Panc1 (cell line): ENCODE measurements around the gene MEF2D. TPM values are rescaled to one million over a fixed set of nuclear protein-coding genes. Genes with fewer than 3 reads are reported as not detected.

Experiments
- ATAC-seq: fragments of 200-7000 bp; cut with Tn5 transposase; 2 replicates; pipeline ENCODE4 v1.9.1; 2020; ENCODE audit warnings: mild to moderate bottlenecking, moderate library complexity
- BruUV-seq: library from RNA; stranded (reverse); fragments of 400-500 nt; replicated peaks from 2 replicates; lab custom pipeline; 2021; lab: Mats Ljungman, UMichigan
- CTCF ChIA-PET: fragments of 300-600 bp; sonication (Branson Sonifier 250); formaldehyde crosslinking; loops from one replicate; lab custom pipeline; 2022; ENCODE audit warnings: antibody characterized with exemption; lab: Charles Lee
- POLR2A ChIA-PET: fragments of 300-600 bp; sonication (Branson Sonifier 250); formaldehyde crosslinking; loops from one replicate; lab custom pipeline; 2022; ENCODE audit warnings: antibody characterized with exemption; lab: Charles Lee
- DNase-seq: peaks from one replicate; pipeline ENCODE4 v3.0.0-alpha.2; 2010; ENCODE audit warnings: low read depth, low spot score
- H3K27ac ChIP-seq: 2 replicates; pipeline ENCODE4 v1.5.1; 2011; ENCODE audit warnings: mild to moderate bottlenecking, low read length, inconsistent platforms
- H3K27me3 ChIP-seq: fragments of 200-500 bp; sonication (Bioruptor generic); 2 replicates; pipeline ENCODE4 v1.6.0; 2014; ENCODE audit warnings: low read length, inconsistent platforms; ENCODE audit not compliant: control insufficient read depth, insufficient read depth
- H3K36me3 ChIP-seq: fragments of 200-500 bp; sonication (Bioruptor generic); 2 replicates; pipeline ENCODE4 v1.5.1; 2014; ENCODE audit warnings: inconsistent platforms, mild to moderate bottlenecking, low read length, moderate library complexity; ENCODE audit not compliant: control insufficient read depth, insufficient read depth
- H3K4me1 ChIP-seq: 2 replicates; pipeline ENCODE4 v1.5.1; 2011; ENCODE audit warnings: inconsistent platforms, mild to moderate bottlenecking, low read length, moderate library complexity; ENCODE audit not compliant: control insufficient read depth, insufficient read depth
- H3K4me3 ChIP-seq, 2 experiments: 2 replicates each; pipeline ENCODE4 v1.5.1; 2011 to 2012; ENCODE audit warnings: low read depth in 2 of 2, low read length in 2 of 2, mild to moderate bottlenecking in 2 of 2, inconsistent platforms in 1 of 2, moderate library complexity in 1 of 2
- H3K9me3 ChIP-seq: fragments of 200-500 bp; sonication (Bioruptor generic); 2 replicates; pipeline ENCODE4 v1.5.1; 2014; ENCODE audit warnings: low read depth, mild to moderate bottlenecking, inconsistent platforms, low read length, moderate library complexity; ENCODE audit not compliant: control insufficient read depth, insufficient read depth
- CTCF ChIP-seq: fragments of 450-650 bp; IDR thresholded peaks from 2 replicates; pipeline ENCODE4 v1.5.1; 2017; ENCODE audit warnings: mild to moderate bottlenecking
- POLR2AphosphoS5 ChIP-seq: IDR thresholded peaks from 2 replicates; pipeline ENCODE4 v1.6.1; 2012; ENCODE audit warnings: mild to moderate bottlenecking, low read depth, low read length, moderate library complexity
- REST ChIP-seq, 2 experiments: IDR thresholded peaks; 2 replicates each; pipeline ENCODE4 v1.6.1; 2011 to 2012; ENCODE audit warnings: low read depth in 2 of 2, control low read depth in 1 of 2, low read length in 1 of 2, mild to moderate bottlenecking in 1 of 2, moderate library complexity in 1 of 2; ENCODE audit not compliant: insufficient read depth in 1 of 2
- SIN3A ChIP-seq: IDR thresholded peaks from 2 replicates; pipeline ENCODE4 v1.6.1; 2012; ENCODE audit warnings: low read depth, mild to moderate bottlenecking, low read length, moderate library complexity, borderline replicate concordance; ENCODE audit not compliant: insufficient read depth
- TCF7L2 ChIP-seq: IDR thresholded peaks from 2 replicates; pipeline ENCODE4 v1.6.1; 2011; ENCODE audit warnings: mild to moderate bottlenecking, low read depth, low read length, inconsistent platforms
- in situ Hi-C: cut with HindIII; loops from 2 replicates; pipeline ENCODE4 v1.10.0; 2016; ENCODE audit warnings: low sequenced_read_pairs, low pct_unique_long_range_greater_than_20kb
- intact Hi-C: fragments of 100-400 bp; cut with micrococcal nuclease; formaldehyde crosslinking; loops from one replicate; pipeline ENCODE4 v1.10.0; 2022; ENCODE audit not compliant: unreplicated experiment
- total RNA-seq: library from RNA; stranded (reverse); gene quantifications from one replicate; pipeline ENCODE4 v1.2.1, GENCODE V29; 2021; ENCODE audit not compliant: unreplicated experiment

Gene MEF2D
- total RNA-seq, 1 experiment from 2014 or later = 30.9 TPM

- TF ChIP-seq SIN3A (no peak), POLR2AphosphoS5 (no peak), REST (IDR thresholded peaks at IDR 0.05; ENCODE audit: insufficient read depth in 1 of 2, low read depth in 2 of 2, low read length in 1 of 2) (no peak), CTCF (no peak), TCF7L2 (no peak)
- H3K4me1 ChIP-seq = peaks cover 26% of the 10 kb centered on the region
- CTCF ChIA-PET = interaction anchor here (0.6 kb wide), 1 partner anchor 29 kb away, joined by 8 read pairs; no protein-coding TSS in a partner anchor
- H3K9me3 ChIP-seq = no peaks in the 10 kb centered on the region
- no peaks in the 10 kb centered on the region for H3K36me3 ChIP-seq
- no peak for ATAC-seq
- no peak overlapping the region for H3K27ac ChIP-seq
- POLR2A ChIA-PET = no interaction called here
- no peak overlapping the region for H3K4me3 ChIP-seq
- in situ Hi-C loops (no loop called here), intact Hi-C loops (no loop called here)
- DNase-seq = no peak
- BruUV-seq = TSS peak; percentile 22
- H3K27me3 ChIP-seq = no peaks in the 10 kb centered on the region
These were observed 13.9 kb downstream of the MEF2D start for GRCh38 chr1:156486421-156487344.

GRCh38 chr1:156485984-156486383 lies 14.6 kb downstream of the MEF2D start:
- H3K4me3 ChIP-seq = no peak overlapping the region
- no peaks in the 10 kb centered on the region for H3K9me3 ChIP-seq
- no peaks in the 10 kb centered on the region for H3K36me3 ChIP-seq
- H3K27me3 ChIP-seq = no peaks in the 10 kb centered on the region
- POLR2A ChIA-PET = no interaction called here
- BruUV-seq = no TSS peak
- H3K4me1 ChIP-seq = peaks cover 22% of the 10 kb centered on the region
- intact Hi-C loops (no loop called here), in situ Hi-C loops (no loop called here)
- no peak for TF ChIP-seq SIN3A
- no peak for TF ChIP-seq REST (IDR thresholded peaks at IDR 0.05; ENCODE audit: insufficient read depth in 1 of 2, low read depth in 2 of 2, low read length in 1 of 2)
- TF ChIP-seq POLR2AphosphoS5 = no peak
- no peak for TF ChIP-seq CTCF
- no peak for TF ChIP-seq TCF7L2
- no peak for DNase-seq
- no peak overlapping the region for H3K27ac ChIP-seq
- no peak for ATAC-seq
- CTCF ChIA-PET = interaction anchor here (0.6 to 0.7 kb wide), 2 partner anchors 29 to 47 kb away, joined by 6 to 8 read pairs; no protein-coding TSS in a partner anchor
